Stimulated activated CD8-positive, alpha-beta memory T cell treated with anti-CD3 and anti-CD28 coated beads, Interleukin-15, amount 100 ng/mL, for 1 hour (primary cell): ENCODE data around the gene QPCTL.
"Not testable (repeated sequence)": the region's sequence is repeated elsewhere in the genome, so short reads cannot be mapped to it uniquely, and the experiment has no call there.

Experiments
- DNase-seq: peaks from one replicate; pipeline ENCODE4 v3.0.0-alpha.2; 2020; ENCODE audit warnings: low read depth

Gene QPCTL

DNA sequence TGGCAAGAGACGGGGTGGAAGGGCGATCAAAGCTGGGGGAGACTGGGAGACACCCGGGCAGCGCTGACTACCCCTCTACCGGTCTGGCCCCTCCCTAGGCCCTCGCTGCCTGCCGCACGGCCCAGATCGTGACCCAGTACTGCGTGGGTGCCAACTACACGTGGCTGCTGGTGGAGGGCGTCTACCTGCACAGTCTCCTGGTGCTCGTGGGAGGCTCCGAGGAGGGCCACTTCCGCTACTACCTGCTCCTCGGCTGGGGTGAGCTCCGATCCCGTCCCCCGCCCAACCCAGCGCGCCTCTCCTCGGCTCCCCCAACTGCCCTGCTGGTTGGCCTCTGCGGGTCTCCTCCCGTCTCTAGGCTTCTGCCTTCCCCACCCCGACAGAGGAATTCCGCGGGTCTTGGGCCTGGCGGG, 15.6 kb upstream of the QPCTL start:
- DNase-seq, result no peak

DNA sequence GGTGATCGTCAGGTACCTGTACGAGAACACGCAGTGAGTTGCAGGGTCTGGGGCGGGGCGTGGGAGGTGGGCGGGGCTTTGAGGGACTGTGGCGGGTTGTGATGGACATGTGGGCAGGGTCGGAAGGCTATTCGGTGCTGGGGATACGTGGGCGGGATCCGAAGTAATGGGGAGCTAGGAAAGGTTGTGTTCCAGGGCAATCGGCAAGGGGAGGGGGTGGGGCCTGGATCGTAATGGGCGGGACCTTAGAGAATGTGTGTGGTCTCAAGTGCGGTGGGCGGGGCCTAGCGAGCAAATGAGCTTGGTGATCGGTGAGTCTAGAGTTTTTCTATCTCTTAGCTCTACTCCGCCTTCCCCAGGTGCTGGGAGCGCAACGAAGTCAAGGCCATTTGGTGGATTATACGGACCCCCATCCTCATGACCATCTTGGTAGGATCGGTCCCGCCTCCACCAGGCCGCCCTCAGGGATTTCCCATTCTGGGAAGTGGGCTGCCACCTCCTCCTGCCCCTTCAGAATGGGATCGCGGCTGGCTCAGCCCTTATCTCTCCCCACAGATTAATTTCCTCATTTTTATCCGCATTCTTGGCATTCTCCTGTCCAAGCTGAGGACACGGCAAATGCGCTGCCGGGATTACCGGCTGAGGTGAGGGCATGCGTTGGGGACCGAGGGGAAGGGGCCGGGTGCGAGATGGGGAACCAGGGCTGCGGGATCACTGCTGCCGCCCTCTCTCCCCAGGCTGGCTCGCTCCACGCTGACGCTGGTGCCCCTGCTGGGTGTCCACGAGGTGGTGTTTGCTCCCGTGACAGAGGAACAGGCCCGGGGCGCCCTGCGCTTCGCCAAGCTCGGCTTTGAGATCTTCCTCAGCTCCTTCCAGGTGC, 14.9 kb upstream of the QPCTL start:
- peak; percentile 61 for DNase-seq

DNA sequence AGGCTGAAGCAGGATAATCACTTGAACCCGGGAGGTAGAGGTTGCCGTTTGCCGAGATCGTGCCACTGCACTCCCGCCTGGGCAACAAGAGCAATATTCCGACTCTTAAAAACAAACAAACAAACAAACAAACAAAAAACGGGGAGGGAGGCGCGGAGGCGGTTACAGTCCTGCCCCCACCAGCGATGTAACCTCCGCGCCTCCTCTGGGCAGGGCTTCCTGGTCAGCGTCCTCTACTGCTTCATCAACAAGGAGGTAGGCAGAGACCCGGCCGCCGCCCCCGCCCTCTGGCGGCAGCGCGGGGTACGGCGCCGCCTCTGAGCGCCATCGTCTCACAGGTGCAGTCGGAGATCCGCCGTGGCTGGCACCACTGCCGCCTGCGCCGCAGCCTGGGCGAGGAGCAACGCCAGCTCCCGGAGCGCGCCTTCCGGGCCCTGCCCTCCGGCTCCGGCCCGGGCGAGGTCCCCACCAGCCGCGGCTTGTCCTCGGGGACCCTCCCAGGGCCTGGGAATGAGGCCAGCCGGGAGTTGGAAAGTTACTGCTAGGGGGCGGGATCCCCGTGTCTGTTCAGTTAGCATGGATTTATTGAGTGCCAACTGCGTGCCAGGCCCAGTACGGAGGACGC, 11.0 kb upstream of the QPCTL start:
- DNase-seq, result peak; percentile 69

DNA sequence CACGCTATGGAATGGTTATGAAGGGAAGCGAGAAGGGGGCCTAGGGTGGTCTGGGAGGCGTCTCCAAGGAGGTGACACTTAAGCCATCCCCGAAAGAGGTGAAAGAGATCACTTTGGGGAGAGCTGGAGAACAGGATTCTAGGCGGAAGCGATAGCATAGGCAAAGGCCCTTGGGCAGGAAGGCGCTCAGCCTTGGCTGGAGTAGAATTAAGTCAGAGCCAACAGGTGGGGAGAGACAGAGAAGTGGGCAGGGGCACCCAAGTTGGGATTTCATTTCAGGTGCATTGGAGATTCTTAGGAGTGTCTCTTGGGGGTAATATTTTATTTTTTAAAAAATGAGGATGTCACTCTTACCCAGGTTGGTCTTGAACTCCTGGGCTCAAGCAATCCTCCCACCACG, 10.3 kb upstream of the QPCTL start:
- no peak for DNase-seq

DNA sequence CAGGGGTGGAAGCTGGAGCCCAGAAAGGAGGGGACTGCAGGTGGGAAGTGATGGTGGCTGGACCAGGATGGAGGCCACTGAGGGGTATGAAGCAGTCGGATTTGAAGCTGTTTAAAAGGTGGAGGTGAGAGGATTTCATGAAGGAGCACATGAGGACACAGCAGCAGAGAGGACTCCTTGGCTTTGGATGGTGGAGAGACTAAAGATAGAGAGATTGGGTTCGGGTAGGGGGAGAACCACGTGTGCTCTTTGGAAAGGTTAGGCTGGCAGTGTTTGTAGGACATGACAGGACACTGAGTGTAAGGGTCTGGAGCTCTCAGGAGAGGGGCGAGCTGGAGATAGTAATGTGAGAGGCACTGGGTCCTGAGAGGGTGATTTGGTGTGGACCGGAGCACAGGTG, 9.6 kb upstream of the QPCTL start:
- no peak for DNase-seq

DNA sequence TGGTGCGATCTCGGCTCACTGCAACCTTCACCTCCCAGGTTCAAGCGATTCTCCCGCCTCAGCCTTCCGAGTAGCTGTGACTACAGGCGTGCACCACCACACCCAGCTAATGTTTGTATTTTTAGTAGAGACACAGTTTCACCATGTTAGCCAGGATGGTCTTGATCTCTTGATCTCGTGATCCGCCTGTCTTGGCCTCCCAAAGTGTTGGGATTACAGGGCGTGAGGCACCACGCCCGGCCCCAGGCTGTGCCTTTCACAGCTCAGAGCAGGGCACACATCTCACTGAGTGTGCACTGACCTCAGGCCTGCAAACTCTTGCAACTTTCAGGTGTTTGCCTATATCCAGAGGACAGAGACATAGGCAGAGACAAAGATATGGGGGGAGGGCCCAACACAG, 7.4 kb upstream of the QPCTL start:
- not testable (repeated sequence) for DNase-seq

DNA sequence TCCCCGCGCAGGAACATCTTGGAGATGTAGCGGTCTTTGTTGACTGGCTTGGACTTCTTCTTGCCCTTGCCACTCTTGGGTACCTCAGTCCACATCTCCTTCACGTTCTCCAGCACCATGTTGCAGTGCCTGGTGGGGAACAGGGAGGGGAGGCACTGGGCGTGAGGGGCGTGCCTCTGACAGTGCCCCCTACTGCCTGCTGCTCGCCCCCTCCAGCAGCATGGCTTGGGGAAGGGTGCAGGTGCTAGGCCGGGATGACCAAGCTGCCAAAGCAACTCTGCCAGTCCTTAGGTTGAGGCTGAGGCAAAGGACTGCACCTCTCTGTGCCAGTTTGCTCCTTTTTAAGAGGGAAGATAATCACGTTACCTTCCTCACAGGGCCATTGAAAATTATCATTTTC, 4.9 kb upstream of the QPCTL start:
- DNase-seq, result no peak

DNA sequence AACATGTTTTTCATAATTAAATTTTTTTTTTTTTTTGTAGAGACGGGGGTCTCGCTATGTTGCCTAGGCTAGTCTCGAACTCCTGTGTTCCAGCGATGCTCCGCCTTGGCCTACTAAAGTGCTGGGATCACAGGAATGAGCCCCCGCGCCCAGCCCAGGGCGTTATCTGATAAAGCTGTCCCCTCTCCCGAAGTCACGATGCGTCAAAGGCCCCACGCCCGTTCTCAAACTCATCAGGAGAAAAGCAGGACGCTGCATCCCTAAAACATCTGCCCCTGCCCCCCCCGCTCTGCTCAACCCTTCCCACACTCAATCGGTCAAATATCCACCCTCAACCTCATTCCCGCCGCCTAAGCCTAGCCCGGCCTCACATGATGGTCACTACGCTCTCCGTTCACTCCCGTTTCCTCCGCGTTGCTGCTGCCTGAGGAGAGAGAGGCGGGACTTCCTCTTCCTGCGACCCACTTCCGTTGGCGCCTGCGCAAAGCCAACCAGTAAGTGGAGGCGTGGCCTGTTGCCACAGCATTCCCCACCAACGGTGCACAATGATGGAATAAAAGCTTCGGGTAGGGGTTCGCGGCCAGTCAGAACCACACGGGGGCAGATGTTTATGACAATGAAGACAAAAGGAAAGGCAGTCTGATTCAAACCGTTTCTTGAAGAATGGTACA, 815 bp upstream of the QPCTL start, which contains the start of gene SNRPD2:
Gene SNRPD2 (minus strand): TSS at position 438 of the 671 bp plus-strand sequence. CDS start 65 bp downstream, at position 373.
- DNase-seq, result peak; percentile 88

DNA sequence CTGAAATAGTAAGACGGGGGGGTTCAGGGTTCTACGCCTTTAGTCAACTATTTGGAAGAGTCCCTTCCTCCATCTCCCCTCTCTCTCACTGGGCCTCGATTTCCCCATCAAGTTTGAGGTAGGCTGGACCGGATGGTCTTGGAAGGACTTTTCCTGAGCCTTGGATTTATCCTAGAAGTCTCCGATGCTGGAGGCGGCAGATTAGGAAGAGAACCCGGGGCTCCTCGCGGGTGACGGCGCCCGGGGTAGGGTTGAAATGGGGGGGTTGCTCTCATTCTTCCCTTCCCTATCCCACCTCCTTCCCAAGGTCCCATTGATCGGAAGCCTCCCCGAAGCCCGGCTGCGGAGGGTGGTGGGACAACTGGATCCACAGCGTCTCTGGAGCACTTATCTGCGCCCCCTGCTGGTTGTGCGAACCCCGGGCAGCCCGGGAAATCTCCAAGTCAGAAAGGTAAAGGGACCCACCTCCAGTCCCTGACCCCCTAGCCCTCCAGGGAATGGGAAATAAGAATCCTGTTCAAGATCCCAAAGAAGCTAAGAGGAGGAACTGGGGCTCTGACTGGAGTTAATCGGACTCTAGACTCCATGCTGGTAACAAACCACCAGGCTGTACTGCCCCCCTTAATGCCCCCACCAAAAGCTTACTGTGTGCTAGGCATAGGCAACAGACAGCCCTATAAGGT, 781 bp downstream of the QPCTL start:
- DNase-seq, result peak; percentile 68

DNA sequence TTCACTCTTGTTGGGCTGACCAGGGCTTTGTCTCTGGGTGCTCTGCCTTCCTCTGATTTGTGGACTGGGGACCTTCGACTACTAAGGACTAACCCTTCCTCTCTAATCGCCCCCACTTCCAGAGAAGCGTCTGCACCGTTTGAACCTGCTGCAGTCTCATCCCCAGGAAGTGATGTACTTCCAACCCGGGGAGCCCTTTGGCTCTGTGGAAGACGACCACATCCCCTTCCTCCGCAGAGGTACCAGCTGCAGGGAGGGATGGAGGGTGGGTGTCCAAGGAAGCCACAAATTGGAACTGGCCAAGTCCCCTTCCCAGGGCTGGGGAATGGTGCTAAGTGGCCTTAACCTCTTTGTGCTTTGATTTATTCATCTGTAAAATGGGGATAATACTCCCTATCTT, 9.2 kb downstream of the QPCTL start:
- DNase-seq, result no peak

DNA sequence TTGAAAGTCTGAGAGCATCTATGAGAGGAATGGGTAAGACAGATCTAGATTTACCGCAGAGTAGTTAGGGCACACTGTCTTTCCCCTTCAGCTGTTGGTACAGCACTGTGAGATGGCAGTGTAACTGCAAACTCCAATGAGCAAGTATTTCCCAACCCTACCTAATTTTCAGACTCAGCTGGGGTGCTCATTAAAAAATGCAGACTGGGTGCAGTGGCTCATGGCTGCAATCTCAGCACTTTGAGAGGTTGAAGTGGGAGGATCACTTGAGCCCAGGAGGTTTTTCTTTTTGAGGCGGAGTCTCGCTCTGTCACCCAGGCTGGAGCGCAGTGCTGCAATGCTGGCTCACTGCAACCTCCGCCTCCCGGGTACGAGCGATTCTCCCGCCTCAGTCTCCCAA, 12.6 kb downstream of the QPCTL start:
- no peak for DNase-seq

DNA sequence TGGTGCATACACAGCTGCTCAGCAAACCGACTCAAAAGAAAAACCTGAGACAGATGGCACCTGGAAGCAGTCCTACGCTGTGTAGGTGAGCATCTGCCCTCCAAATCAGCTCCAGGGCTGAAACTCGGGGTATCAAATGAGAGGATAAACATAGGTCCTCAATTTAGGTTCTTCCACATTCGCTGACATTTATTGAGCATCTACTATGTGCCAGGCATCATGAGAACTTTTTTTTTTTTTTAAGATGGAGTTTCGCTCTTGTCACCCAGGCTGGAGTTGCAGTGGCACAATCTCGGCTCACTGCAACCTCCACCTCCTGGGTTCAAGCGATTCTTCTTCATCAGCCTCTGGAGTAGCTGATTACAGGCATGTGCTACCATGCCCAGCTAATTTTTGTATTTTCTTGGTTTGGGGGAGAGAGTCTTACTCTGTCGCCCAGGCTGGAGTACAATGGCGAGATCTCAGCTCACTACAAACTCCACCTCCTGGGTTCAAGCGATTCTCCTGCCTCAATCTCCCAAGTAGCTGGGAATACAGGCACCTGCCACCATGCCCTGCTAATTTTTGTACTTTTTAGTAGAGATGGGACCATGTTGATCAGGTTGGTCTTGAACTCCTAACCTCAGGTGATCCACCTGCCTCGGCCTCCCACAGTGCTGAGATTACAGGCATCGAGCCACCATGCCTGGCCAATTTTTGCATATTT, 13.4 kb downstream of the QPCTL start:
- no peak for DNase-seq

DNA sequence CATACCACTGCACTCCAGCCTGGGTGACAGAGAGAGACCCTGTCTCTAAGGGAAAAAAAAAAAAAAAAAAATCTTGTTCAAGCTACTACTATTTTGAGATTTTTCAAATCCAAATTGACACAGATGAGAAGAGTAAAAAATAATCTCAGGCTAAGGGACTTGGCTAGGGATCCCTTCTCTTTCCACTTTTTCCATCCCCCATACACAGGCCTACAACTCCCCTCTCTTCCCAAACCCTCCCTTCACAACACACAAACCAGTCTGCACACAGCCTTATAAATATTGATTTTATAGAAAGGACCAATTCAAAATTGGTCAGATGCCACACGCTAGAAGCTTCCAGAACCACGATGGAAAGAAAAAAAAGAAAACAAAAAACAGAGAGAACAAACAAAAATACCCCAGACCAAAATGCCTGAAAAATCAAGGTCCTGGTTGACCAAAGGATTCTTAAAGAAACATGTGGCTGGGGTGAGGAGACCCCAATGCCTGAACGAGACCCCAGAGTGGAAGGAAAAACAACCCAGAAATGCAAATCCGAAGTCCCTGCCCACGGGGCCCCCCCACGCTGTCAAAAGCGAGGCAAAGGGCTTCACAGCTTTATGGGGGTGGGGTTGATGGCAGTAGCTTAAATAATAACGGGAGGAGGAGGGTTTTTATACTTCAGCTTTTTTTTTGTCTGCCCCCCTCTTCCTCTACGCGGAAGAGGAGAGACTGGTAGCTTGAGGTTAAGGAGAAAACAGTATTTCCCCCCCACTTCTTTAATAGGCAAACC, 18.1 kb downstream of the QPCTL start:
- no peak for DNase-seq

DNA sequence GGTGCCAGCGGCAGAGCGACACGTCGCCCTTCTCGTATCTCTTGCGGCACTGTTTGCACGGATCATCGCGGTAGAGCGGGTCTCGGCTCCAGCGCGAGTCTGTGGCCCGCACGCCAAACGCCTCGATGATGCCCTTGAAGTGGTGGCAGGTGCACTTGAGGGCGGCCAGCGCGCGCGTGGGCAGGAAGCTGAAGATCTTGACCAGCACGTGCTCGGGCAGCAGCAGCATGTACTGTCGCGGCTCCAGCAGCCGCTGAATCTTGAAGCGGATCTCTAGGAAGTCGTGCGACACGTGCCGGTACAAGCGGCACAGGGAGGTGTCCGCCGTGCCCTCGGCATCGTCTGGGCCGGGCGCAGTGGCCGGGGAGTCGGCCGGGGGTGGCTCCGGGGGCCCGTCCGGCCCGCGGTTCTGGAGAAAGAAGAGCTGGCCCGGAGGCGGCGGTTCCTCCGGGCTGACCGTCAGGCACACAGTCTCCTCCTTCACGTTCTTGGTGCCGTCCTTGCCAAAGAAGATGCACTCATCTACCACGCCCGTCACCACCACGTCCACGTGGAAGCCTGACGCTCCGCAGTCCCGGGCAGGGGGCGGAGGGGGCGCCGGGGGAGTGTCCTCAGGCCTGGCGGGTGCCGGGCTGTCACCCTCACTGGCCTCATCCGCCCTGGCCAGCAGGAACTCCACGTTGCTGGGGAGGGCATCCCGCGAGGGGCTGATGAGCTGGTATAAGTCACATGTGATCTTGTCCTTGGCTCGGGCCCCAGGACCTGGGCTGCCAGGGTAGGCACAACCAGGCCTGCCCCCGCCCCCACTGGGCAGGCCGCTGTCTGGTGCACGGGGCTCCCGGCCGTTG, 19.6 kb downstream of the QPCTL start:
- no peak for DNase-seq

DNA sequence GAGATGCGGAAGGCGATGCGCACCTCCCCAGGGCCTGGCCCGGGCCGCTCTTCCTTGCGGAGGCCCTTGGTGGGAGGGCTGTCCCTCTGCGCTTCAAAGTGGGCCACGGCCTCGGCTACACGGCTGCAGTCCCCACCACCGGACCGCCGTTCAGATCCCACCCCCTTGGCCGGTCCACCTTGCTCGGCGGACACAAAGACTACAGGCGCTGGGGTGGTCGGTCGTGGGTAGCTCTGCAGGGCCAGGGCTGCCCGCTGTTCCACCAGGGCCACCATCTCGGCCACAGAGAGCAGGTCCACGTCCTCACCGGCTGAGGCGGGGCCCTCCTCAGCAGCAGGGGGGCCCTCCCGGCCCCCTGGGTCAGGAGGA, 20.2 kb downstream of the QPCTL start:
- no peak for DNase-seq

DNA sequence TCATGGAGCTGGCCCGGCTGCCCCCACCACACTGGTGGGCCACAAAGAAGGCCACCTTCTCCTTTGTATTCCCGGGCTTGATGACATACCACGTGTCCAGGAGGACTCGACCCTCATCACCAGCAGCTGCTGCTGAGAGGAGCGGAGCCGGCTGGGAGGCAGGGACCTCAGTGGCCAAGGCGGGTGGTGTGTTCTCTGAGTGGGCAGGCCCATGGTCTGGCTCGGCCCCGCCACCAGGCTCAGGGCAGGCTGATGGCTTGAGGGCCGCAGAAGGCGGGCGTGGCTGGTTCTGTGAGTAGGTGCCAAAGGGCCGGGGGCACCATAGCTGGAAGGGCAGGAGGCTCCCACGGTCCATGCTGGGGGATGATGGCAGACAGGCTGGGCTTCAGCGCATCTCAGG, 20.7 kb downstream of the QPCTL start:
- no peak for DNase-seq

DNA sequence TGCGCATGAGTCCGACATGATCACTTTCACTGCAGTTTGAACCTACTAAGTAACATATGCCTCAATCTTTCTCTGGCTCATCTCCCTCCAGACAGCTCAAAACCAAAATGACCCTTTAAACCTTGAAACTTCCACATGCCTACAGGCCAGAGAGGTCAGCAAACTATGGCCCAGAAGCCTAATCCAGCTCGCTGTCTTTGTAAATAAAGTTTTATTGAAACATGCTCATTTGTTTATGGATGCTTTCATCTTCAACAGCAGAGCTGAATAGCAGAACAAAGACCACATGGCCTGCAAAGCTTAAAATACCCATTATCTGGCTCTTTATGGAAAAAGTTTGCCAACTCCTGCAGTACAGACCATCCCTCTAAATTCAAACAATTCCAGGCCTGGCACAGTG, 22.7 kb downstream of the QPCTL start:
- DNase-seq, result no peak

DNA sequence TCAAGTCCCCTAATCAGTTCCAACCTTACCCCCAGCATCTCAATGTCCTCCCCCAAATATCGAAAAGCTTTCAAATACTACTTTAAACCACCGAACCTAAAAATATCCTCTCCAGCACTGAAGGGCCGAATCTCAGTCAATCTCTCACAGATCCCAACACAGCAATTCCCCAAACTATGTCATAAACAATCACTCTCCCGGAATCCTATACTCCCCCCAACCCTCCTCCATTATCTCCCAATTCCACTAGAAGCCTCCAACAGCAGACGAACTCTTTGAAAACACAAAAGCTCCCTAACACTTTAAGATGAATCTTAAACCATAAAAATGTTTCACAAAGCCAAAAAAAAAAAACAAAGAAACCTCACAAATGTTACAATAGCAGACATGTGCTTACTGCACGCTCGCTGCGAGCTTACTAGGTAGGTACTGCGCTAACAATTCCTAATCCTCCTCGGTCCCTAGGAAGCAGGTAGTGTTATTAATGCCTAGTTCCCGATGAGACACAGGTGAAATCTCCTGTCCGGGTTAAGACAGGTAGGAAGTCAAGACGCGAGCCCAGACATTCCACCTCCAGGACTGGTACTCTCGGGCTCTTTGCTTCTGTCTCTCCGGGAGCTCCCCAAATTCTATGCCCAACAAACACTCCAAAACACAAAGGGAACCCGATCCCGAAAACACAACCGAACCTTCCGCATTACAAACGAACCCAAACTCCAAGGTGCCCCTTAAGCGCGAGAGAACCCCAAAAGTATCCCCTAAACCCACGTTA, 24.1 kb downstream of the QPCTL start:
- no peak for DNase-seq
